GM19328 (cell line): ENCODE measurements around the gene BTBD16.

Experiments used
- ATAC-seq: cut with Tn5 transposase; IDR thresholded peaks from one replicate; pipeline ENCODE4 v1.9.1; 2021; ENCODE audit warnings: mild to moderate bottlenecking, moderate library complexity; ENCODE audit not compliant: unreplicated experiment

Gene BTBD16

DNA sequence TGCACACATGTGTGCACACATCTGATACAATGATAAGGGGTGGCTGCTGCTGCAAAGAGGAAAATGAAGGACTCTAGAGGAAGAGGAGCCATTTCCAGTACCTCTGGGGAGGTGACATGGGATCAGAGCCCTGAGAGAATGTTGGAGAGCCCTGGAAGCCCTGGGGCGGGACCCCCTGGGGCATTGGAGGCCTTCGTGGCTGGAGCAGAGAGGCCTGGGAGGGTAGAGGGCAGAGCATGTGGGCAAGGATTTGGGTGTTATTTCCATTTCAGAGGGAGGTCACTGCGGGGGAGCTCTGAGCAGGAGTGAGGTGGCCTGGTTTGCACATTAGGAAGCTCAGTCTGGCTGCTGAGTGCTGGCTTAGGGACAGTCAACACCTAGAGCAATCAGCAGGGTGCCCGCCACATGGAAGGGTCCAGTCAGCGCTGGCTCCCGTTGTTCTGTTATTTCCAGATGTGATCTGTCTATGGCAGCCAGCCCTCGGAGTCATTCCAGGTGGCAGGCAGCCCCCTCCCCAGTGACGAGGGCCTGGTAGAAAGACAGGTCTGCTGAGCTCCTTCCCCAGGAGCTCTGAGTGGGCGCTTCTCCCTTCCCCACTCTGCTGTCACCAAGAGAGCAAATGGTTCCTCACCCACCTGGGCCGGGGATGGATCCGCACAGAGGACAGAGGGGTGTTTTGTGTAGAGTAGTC is 24.1 kb upstream of the BTBD16 start:
- no peak for ATAC-seq

DNA sequence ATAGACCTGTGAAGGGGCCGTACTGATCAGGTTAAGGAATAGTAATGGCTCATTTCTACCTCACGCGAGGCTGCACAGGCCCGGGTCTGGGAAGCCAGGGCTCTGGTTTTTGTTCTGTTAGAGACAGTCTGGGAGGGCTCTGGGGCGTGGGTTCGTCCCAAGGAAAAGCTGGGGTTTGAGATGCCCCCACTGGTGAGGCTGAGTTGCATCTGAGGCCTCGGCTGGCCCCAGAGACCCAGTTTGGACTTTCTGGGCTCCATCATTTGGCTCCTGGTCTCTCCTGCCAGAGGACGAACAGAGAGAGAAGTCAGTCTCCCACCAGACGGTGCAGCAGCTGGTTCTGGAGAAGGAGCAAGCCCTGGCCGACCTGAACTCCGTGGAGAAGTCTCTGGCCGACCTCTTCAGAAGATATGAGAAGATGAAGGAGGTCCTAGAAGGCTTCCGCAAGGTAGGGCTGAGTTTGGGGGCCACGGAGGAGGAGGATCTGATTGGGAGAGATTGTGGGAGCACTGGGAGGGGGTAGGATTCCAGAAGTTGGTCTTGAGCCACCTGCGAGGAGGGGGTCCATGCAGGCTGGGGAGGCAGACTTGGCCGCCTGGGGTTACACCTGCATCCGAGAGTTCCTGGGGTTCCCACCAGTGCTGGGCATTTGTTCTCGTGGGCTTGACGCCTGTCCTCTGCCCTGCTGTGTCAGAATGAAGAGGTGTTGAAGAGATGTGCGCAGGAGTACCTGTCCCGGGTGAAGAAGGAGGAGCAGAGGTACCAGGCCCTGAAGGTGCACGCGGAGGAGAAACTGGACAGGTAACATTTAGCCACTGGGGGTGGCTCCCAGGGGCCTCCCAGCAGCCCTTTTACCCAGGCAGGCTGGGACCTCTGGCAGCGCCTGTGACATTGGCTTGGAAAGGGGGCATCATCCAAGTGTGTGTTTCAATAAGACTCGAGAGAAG is 22.5 kb upstream of the BTBD16 start:
- no peak for ATAC-seq

DNA sequence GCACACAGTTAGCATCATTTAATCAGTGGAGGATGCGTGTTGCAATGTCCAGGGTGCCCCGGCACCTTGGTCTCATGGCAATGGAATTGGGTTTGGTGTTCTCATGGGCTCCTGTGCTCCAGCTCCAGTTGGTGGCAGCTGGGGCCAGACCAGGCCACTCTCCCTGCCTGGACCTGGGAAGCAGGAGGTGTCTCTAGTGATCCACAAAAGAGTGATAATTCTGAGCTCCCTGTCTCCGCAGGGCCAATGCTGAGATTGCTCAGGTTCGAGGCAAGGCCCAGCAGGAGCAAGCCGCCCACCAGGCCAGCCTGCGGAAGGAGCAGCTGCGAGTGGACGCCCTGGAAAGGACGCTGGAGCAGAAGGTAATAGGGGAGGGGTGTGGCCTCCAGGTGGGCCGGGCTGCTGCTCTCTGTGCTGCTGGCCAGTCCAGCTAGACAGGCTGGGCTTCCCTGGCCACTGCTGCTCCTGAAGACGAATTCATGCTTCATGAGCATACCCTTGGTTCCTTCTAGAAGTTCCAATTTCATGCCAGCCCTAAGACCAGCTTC is 21.7 kb upstream of the BTBD16 start:
- ATAC-seq = no peak

DNA sequence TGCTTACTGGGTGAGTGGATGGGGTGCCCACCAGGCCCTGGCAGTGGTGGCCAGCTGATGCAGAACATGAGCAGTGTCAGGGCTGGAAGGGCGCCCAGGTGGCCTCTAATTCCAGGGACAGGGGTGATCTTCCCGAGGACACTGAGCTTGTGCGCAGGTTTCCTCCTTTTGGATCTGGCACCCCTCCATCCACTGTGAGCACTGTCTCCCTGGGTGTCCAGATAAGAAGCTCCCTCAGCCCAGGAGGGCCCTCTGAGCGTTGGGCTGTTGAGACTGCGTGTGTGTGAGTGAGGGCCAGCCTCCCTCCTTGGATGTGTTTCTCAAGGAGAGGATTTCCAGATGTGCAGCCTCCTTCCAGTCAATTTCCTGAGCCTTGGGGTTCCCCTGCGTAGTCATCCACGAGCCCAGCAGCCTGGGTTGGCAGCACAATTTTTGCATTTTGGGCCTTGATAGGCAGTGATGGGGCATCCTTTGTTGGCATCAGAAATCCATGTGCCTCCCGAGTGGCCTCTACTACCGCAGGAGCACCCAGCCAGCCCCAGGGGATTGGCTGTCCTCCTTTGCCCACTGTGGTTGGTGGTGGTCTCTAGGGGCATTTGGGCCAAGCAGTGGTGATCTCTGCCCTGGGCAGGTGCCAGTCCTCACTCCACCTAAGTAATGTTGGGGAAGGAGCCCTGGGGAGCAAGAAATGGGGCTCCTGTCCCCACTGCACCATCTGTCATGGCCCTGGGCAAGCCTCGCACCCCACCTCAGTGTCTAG is 20.9 kb upstream of the BTBD16 start:
- ATAC-seq = no peak

DNA sequence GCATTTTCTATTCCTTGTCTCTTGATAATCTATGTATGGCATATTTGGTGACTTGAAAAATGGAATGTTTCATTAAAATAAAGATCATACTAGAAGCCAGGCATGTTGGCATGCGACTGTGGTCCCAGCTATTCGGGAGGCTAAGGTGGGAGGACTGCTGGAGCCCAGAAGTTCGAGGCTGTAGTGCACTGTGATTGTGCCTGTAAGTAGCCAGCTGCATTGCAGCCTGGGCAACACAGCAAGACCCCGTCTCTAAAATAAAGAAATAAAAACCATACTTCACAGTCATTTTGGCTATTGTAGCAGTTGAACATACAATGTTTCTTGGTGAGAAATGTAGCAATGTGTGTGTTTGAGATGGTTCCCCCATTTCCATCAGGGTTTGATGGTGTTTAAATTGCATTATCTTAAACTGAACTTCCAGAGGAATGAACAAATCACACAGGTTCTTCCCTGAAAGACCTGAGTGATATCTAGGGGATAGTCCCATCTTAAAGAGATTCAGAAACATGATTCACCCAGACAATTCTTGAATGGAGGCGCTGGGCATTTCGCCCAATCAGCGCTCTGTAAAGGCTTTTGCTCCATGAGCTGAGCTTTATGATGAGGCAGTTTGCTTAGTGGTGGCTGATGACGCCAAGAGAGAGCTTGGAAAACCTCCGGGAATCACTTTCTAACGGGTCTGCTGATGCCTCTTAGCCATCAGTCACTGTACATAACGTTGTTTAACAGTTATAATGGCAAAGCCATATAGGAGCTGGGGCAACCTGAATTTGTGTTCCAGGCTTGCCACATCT is 19.4 kb upstream of the BTBD16 start:
- no peak for ATAC-seq

DNA sequence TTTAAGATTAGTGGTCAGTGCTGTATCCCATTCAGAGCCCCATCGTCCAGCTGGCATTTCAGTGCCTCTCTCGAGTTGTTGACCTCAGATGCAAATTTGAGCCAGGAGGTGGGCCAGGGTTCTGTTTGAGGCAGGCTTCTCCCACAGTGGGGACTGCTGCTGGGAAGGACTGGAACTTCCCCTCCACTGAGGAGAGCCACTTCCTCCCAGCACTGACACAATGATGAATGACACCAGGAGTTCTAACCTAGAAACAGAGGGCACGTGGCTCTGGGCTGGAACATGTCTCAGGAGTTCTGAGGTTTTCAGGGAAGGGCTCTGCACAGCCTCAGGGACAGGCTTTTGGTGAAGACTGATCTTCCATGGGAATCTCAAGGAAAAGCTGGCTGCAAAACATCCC is 18.3 kb upstream of the BTBD16 start:
- no peak for ATAC-seq

DNA sequence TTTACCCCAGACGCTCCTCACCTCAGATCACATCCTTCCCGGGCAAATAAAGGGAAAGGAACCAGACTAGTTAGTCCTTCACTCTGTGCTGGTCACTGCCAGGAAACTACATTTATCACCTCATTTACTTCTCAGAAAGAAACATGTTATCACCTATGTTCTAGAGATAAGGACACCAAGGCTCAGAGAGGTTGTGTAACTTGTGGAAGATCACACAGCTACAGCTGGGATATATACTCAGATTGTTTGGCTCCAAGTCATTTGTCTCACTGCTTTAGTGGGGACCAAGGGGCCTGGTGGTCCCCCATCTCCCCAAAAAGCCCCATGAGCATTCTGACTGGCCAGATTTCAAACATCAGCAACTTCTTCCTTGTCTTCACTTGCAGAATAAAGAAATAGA is 17.5 kb upstream of the BTBD16 start:
- ATAC-seq = no peak

DNA sequence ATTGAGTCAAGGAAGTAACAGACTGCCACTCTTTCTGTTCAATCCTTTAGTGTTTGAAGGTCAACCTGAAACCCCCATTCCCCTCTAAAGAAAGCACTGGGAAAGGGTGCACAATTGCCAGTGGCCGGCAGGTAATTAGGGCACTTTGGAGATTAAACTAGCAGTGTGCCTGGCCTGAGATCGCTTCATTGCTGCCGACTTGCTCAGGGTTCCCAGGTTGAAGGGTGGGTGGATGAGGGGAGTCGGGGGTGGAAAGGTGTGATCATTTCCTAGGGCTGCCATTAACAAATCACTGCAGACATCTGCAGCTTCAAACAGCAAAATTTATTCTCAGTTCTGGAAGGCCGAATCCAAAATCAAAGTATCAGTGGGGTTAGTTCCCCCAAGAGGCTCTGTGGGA is 16.3 kb upstream of the BTBD16 start:
- no peak for ATAC-seq

DNA sequence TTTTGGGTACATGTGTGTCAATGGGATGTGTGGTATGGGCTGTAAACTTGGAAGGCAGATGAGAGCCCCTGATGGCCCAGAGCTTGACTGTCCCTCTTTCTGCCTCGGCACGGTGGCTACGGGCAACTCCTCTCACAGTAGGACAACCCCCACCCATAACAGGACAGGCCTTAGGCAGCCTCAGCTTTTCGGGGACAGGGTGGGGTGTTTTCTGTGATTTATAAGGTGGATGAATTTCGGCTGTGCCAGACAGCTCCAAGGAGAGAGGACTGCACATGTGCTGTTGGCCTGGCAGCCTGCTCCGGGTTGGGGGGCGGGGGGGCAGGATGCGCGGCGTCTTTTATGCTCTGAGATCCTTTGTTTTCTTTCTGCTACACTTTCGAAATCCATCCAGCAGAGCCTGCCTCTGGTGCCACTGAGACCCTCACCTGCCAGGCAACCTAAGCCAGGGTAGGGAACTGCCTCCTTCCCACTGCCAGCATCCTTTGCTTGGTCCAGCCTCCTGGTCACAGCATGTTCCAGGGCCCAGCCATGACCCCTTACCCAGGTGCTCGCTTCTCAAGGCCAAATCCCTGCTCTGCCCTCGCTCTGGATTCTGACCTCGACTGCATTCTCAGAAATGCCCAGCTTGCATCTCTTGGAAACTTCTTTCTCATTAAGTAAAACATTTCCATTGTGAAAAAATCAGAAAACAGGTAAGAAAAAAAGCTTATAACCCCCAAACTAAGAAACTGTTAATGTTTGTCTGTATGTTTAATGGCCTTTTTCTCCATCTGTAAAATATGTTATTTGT is 15.4 kb upstream of the BTBD16 start:
- no peak for ATAC-seq

DNA sequence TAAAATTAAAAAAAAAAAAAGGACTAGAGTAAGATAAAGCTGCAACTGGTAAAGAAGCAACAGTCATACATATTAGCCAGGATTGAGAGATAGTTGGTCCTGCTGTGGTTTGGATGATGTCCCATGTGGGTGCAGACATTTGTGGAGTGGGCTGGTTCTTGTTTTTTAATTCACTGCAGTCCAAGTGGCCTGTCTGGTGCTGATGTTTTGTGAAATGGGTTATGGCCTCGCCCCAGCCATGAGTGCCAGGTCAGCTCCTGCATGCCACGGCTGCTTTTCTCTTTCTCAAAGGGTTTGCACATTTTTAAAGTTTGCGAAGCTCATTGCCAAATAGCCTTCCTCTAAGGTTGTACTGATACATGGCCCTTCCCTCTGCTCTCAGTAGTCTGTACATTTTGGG is 14.1 kb upstream of the BTBD16 start:
- ATAC-seq = no peak

DNA sequence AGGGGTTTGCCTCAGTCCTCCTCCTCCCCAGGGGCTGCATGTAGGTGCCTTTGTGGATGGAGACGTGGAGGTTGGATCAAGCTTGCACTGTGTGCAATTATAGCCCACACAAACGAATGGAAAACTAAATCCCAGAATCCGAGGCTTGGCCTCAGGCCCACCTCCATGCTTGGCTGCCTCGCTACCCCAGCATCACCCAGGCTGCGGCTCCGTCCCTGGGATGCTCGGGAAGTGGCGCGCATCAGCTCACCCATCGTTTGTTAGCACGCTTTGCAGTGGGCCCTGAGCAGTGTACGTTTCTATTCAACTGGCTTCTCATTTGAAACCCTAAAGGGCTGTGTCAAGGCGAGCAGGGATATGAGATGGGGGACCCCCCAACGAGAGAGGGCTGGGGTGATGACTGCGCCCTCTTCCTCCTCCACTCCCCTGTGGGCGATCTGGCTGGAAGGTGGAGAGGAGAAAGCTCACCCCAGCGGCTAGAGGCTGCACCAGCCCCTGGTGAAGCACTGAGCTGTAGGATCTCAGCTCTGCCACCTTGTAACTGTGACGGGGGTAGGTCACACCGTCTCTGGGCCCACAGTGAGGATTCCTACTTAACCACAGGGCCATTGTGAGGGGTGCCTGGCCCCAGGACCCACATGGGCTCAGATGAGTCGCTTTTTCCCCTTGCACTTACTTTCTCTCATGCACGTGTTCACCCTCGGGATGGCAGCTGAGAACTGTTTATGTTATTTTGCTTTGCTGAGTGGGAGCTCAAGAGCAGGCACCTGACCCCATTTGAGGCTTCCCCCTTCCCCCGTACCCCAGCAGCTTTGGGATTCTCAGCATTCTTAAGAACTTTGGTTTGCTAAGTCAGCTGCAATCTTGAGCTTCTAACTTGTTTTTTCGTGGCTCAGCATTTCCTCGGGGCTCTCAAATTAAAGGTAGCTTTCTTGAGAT is 12.7 kb upstream of the BTBD16 start:
- no peak for ATAC-seq

DNA sequence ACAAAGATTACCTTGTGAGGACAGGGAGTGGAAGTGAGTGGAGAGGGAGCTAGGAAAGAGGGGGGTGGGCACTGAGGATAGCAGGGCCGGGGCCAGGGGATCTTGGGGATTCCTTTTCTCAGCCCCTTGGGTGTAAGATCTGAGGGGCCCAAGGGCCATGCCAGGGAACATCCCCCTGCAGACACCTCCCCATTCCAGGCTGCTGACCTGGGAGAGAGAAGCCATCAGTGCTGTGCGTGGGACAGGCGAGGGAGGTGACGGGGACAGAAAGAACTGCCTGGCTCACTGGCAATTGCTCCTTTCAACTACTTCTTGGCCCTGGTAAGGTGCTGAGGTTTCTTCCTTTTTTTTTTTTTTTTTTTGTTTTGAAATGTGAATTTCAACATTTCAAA is 12.0 kb upstream of the BTBD16 start:
- ATAC-seq = no peak

DNA sequence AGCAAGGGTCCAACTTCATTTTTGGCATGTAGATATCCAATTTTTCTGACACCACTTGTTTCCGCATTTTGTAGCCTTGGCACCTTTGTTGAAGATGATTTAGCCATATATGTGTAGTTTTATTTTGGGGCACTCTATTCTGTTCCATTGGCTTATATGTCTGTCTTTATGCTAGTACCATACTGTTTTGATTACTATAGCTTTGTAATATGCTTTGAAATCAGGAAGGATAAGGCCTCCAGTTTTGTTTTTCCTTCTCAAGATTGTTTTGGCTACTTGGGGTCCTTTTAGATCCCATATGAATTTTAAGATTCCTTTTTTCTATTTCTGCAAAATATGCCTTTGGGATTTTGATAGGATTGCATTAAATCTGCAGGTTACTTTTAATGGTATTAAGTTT is 9.5 kb upstream of the BTBD16 start:
- no peak for ATAC-seq

DNA sequence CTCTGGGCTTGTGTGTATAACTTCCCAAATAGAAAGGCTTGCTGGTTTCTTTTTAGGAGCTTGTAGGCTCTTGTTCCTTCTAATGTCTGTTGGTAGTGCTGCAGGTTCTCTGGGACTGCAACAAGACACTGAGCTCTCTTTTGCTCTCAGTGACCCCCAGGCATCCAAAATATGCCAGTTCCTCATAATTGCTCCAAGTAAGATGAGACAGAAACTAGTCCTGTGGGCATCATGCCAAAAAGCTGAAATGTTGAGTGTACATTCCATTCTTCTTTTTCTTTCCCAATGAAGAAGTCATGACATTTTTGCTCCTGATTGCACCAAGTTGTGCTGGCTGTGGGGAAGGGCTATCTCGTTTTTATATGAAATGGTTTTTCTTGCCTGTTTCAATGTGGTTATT is 7.1 kb upstream of the BTBD16 start:
- no peak for ATAC-seq

DNA sequence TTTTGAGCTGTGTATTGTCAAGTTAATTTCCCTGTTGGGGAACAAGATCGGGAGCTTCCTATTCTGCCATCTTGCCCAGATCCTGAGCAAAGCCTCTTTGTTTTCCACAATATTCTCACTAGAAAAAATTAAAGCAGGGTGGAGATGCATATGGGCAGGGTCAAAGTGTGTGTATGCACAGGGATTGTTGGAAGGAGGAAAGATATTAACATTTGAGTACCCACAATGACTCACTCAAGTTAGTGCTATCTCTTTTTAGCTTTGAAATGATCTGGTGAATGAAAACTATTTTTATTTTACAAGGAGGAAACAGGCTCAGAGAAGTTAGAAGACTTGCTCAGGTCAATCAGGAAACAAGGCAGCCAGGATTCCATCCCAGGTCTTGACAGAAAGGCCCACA is 6.7 kb upstream of the BTBD16 start:
- ATAC-seq = no peak

DNA sequence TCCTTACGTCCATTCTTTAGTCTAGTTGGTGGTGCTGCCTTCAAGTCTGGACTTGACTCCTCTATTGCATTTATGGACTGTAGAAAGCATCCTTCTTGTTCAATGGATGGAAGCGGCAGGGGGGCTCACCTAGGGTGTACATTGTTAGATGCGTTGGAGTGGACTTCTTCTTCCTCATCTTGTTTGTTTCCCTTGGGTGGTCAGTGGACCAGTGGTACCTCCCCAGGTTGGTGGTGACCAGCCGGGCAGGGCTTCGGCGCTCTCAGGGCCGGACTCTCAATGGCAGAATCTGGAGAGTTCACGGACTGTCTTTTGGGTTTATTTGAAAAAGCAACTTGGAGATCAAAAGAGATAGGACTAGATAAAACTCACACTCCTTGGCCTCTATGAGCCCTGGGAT is 6.2 kb upstream of the BTBD16 start:
- no peak for ATAC-seq

DNA sequence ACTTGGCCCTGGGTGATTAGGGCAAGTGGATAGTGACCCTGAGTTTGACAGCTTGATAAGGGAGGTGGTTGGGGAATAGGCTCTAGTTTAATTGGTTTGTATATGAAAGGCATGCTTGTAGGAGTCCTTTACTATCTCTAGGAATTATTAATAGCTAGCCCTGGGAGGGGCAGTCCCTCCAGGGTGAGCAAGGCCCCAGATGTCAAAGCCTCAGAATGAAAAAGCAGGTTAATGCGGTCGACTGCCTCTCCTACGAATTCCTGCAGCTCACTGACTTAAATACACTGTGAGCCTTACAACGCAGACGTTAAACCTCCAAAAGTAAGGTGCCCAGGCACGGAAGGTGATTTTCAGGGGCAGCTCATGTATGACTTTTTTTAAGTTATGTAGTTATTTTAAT is 5.2 kb upstream of the BTBD16 start:
- no peak for ATAC-seq

DNA sequence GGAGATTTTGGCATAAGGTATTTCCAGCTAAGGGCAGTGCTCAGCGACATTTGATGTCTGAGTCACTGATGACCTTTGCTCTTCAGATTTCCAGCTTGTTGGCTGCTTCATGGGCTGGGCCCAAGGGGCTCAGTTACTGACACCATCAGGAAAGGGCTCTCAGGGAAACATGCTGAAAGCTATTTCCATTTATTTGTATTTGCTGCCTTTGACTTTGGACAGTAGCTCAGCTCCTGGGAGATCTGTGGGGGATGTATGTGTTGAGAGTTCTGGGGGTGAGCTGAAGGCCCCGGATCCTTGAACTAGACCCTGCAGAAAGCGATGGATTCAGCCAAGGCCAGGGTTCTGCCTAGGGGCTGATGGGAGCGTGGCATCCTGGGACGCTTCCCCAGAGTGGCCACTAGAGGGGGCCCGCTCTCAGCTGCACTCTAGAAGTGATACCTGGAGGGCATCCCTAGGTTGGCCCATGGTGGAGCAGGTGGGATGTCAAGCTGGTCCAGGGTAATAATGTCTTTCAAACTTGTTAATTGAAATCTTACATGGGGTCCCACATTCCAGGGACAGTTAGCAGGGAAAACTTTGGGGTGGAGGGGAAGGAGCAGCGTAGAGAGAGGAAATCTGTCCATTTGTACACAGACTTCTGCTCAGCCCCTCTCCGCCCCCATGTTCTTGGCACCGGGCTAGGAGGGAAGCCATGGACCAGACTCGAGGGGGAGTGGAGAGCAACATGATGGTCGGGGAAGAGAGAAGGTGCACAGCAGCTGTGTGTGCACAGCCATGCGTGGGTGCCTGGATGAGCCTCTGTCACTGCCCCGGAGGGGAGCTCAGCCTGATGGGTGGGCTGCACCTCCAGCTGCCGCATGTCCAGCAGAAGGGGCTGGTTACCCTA is 3.0 kb upstream of the BTBD16 start:
- ATAC-seq = peak; percentile 83
